GM06990 (cell line): ENCODE results near the gene BCL2L2.
"Not testable (repeated sequence)": the region's sequence is repeated elsewhere in the genome, so short reads cannot be mapped to it uniquely, and the experiment has no call there.

Experiments
- DNase-seq: peaks from one replicate; pipeline ENCODE4 v3.0.0-alpha.2; 2011; ENCODE audit not compliant: insufficient read length; ENCODE audit errors: extremely low read depth
- H3K27me3 ChIP-seq: replicated peaks from 2 replicates; pipeline ENCODE4 v1.6.0; 2011; ENCODE audit warnings: low read length; ENCODE audit not compliant: control insufficient read depth, insufficient read depth
- H3K36me3 ChIP-seq: 2 replicates; pipeline ENCODE4 v1.5.1; 2011; ENCODE audit warnings: low read length; ENCODE audit not compliant: control insufficient read depth, insufficient read depth
- H3K4me3 ChIP-seq: replicated peaks from 2 replicates; pipeline ENCODE4 v1.5.1; 2011; ENCODE audit warnings: low read depth, mild to moderate bottlenecking, control low read depth, low read length
- TF ChIP-seq, protein P1 (sequence below): IDR thresholded peaks from 2 replicates; pipeline ENCODE4 v1.5.1; 2011; ENCODE audit warnings: low read length, control low read depth, mild to moderate bottlenecking, inconsistent platforms; ENCODE audit not compliant: insufficient read depth, poor library complexity, severe bottlenecking

The BCL2L2 gene

DNA sequence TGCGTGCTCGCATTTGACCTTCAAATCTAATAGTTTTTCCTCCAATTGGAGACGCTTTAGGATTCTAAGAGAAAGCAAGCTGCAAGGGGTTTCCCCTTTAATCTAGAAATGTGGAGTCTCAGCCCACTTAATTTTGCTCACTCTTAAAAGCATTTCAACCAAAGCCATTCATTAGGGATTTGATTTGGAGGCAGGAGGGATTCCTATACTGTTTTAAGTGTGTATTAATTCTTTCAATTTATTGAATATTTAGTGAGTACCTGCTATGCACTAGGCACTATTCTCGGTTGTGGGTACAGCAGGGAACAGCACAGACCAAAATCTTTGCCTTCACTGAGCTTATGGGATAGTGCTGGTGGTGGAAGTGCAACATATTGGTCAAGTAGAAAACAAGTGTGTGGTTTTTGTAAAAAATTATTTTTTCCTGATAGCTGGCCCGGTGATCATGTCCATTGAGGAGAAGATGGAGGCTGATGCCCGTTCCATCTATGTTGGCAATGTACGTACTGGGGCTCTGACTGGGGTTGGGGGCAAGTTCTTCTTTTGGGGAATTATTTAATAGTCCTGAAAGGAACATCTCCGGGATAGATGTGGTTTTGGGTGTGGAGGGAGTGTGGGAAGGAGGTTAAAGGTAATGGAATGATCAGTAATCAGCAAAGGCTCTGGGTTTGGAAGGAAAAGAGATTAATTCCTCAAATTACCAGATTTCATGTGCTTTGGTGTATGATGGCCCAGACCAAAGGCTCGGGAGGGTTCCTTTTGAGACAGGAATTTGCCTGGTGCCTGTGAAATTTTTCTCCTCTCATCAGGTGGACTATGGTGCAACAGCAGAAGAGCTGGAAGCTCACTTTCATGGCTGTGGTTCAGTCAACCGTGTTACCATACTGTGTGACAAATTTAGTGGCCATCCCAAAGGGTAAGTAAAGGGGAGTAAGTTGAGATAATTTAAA, 16.2 kb downstream of the BCL2L2 start:
- DNase-seq, result no peak
- H3K4me3 ChIP-seq, result peak overlapping the region; percentile 94
- TF ChIP-seq, protein P1, sequence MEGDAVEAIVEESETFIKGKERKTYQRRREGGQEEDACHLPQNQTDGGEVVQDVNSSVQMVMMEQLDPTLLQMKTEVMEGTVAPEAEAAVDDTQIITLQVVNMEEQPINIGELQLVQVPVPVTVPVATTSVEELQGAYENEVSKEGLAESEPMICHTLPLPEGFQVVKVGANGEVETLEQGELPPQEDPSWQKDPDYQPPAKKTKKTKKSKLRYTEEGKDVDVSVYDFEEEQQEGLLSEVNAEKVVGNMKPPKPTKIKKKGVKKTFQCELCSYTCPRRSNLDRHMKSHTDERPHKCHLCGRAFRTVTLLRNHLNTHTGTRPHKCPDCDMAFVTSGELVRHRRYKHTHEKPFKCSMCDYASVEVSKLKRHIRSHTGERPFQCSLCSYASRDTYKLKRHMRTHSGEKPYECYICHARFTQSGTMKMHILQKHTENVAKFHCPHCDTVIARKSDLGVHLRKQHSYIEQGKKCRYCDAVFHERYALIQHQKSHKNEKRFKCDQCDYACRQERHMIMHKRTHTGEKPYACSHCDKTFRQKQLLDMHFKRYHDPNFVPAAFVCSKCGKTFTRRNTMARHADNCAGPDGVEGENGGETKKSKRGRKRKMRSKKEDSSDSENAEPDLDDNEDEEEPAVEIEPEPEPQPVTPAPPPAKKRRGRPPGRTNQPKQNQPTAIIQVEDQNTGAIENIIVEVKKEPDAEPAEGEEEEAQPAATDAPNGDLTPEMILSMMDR, result no peak
- H3K36me3 ChIP-seq, result peaks cover 15% of the 10 kb centered on the region
- H3K27me3 ChIP-seq, result no peaks in the 10 kb centered on the region

DNA sequence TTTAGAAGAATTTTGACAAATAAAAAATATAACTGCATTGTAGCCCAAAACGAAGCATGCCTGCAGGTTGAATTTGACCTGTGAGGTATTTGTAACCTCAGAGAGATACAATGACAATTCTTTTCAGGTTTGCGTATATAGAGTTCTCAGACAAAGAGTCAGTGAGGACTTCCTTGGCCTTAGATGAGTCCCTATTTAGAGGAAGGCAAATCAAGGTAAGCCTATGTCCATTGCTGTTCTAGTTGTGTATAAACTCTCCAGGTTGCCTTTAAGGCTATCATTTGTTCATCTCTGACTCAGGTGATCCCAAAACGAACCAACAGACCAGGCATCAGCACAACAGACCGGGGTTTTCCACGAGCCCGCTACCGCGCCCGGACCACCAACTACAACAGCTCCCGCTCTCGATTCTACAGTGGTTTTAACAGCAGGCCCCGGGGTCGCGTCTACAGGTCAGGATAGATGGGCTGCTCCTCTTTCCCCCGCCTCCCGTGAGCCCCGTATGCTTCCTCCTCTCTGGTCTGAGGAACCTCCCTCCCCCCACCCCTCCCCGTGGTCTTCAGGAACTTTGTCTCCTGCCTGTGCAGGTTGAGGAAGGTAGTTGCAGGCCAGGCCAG, 17.3 kb downstream of the BCL2L2 start:
- DNase-seq, result no peak
- H3K36me3 ChIP-seq, result peaks cover 15% of the 10 kb centered on the region
- TF ChIP-seq, protein P1, result no peak
- no peaks in the 10 kb centered on the region for H3K27me3 ChIP-seq
- no peak overlapping the region for H3K4me3 ChIP-seq

DNA sequence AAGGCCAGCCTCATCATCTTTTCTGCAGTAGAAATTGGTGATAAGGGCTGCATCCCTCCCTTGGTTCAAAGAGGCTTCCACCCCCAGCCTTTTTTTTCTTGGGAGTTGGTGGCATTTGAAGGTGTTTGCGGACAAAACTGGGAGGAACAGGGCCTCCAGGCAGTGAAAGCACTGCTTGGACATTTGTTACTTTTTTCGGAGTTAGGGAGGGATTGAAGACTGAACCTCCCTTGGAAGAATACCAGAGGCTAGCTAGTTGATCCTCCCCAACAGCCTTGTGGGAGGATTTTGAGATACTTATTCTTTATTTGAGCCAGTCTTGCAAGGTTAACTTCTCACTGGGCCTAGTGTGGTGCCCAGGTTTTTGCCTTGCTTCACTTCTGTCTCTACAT, 17.8 kb downstream of the BCL2L2 start:
- TF ChIP-seq, protein P1, result no peak
- peaks cover 15% of the 10 kb centered on the region for H3K36me3 ChIP-seq

DNA sequence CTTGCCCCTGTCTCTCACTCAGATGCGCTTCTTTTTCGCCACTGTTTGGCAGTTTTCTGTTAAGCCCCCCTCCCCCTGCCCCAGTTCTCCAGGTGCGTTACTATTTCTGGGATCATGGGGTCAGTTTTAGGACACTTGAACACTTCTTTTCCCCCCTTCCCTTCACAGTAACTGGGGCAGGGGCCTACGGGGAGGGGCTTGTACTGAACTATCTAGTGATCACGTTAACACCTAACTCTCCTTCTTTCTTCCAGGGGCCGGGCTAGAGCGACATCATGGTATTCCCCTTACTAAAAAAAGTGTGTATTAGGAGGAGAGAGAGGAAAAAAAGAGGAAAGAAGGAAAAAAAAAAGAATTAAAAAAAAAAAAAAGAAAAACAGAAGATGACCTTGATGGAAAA, 18.4 kb downstream of the BCL2L2 start:
- peaks cover 15% of the 10 kb centered on the region for H3K36me3 ChIP-seq
- TF ChIP-seq, protein P1, result no peak
- H3K4me3 ChIP-seq, result no peak overlapping the region
- DNase-seq, result no peak
- no peaks in the 10 kb centered on the region for H3K27me3 ChIP-seq

More for the DNA sequence above, 17.8 kb downstream of the BCL2L2 start:
- no peak for DNase-seq
- no peak overlapping the region for H3K4me3 ChIP-seq
- no peaks in the 10 kb centered on the region for H3K27me3 ChIP-seq

DNA sequence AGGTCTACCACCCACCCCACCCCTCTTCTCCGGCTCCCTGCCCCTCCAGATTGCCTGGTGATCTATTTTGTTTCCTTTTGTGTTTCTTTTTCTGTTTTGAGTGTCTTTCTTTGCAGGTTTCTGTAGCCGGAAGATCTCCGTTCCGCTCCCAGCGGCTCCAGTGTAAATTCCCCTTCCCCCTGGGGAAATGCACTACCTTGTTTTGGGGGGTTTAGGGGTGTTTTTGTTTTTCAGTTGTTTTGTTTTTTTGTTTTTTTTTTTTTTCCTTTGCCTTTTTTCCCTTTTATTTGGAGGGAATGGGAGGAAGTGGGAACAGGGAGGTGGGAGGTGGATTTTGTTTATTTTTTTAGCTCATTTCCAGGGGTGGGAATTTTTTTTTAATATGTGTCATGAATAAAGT, 19.1 kb downstream of the BCL2L2 start:
- H3K27me3 ChIP-seq, DNase-seq, H3K4me3 ChIP-seq: not testable (repeated sequence)
- peaks cover 15% of the 10 kb centered on the region for H3K36me3 ChIP-seq
